HCT116 (cell line): ENCODE results near the gene YBX3.

Source experiments
- POLR2AphosphoS5 ChIP-seq: IDR thresholded peaks from 2 replicates; pipeline ENCODE4 v1.6.1; 2011; ENCODE audit warnings: mild to moderate bottlenecking, low read depth, low read length, moderate library complexity
- SRF ChIP-seq: IDR thresholded peaks from 2 replicates; pipeline ENCODE4 v1.6.1; 2012; ENCODE audit warnings: low read depth

GRCh38 chr12:10741845-10742244, 18.7 kb upstream of the YBX3 start:
- TF ChIP-seq SRF = no peak
- no peak for TF ChIP-seq POLR2AphosphoS5
